AG09309 (cell line): ENCODE data around the gene SCD.

Source experiments
- DNase-seq: peaks from one replicate; pipeline ENCODE4 v3.0.0-alpha.2; 2010; ENCODE audit warnings: low read depth
- H3K4me3 ChIP-seq: 2 replicates; pipeline ENCODE4 v1.5.1; 2011; ENCODE audit warnings: mild to moderate bottlenecking, low read depth, low read length, moderate library complexity; ENCODE audit not compliant: control insufficient read depth
- TF ChIP-seq, protein P1 (sequence below): IDR thresholded peaks from 2 replicates; pipeline ENCODE4 v1.5.1; 2011; ENCODE audit warnings: mild to moderate bottlenecking, low read depth, low read length, inconsistent platforms; ENCODE audit not compliant: insufficient read depth, control insufficient read depth; ENCODE audit errors: missing control alignments

SCD gene

DNA sequence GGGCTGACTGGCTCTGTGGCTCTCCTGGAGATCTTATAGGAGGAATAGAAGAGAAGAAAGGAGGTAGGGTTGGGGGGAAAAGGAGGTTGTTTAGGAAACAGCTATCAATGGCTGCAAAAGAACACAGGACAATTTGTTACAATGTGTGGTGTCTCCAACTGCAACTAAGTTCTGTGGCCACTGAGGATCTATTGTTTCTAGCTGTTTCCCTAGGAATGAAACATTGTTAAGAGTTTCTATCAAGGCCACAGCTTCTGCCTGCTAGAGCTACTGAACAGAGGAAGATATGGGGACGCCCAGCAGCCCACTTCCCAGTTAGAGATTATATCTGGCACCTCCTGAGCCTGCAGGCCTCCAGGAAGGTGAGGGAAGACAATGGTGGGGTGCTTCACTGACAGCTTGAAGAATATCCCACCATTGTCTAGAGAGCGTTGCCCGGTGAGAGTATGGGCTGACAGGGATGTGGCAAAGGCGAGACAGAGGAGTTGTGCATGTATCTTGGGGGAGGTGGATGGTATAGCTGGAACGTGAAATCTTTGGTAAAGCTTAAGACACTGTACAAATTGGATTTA lies 4.0 kb downstream of the SCD start:
- no peak overlapping the region for H3K4me3 ChIP-seq
- no peak for DNase-seq
- TF ChIP-seq, protein P1, sequence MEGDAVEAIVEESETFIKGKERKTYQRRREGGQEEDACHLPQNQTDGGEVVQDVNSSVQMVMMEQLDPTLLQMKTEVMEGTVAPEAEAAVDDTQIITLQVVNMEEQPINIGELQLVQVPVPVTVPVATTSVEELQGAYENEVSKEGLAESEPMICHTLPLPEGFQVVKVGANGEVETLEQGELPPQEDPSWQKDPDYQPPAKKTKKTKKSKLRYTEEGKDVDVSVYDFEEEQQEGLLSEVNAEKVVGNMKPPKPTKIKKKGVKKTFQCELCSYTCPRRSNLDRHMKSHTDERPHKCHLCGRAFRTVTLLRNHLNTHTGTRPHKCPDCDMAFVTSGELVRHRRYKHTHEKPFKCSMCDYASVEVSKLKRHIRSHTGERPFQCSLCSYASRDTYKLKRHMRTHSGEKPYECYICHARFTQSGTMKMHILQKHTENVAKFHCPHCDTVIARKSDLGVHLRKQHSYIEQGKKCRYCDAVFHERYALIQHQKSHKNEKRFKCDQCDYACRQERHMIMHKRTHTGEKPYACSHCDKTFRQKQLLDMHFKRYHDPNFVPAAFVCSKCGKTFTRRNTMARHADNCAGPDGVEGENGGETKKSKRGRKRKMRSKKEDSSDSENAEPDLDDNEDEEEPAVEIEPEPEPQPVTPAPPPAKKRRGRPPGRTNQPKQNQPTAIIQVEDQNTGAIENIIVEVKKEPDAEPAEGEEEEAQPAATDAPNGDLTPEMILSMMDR, result no peak

DNA sequence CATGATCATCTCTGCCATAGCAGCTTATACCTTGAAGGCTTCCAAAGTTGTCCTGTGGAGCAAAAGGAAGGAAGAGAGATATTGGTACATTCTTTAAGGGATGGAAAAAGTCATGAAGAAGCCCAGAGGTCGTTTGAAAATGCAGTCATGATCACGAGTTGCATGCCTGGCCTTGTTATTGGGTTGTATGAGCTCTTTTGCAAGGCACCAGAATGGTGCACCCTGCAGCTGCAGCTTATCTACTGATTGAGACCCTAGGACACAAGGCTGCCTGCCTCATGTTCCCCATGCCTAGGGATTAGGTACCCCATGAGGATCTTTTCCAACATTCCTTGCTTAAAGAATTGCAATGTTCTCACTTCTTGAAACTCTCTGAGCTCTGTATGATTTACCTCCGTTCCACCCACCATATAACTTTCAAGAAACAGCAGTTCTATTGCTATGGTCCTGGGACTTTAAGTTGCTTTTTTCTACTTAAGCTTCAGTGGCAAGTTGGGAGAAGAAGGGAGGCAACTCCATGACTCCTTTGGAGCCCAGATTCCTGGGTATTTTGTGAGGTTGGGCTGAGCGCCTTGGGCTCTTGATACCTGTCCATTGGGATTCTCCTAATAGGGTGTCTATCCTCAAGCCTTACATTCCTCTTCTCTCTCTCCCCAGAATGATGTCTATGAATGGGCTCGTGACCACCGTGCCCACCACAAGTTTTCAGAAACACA lies 6.9 kb downstream of the SCD start:
- no peak overlapping the region for H3K4me3 ChIP-seq
- TF ChIP-seq, protein P1, result no peak
- DNase-seq, result no peak

DNA sequence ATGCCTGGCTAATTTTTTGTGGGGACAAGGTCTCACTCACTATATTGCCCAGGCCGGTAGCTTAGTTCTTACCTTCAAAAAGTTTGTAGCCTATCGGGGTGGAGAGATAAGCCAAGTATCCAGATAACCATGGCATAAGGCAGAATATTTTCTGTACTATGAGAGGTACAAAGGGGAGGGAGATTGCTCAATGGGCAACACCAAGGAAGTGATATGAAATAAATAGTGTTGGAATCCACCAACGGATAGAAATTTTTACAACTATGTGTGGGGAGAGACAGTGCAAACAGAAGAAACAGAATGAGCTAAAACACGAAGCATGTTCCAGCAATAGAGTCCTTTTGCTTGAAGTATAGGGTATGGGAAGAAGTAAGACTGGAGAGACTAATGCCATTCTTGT lies 8.1 kb downstream of the SCD start:
- no peak for DNase-seq
- TF ChIP-seq, protein P1, result no peak
- H3K4me3 ChIP-seq, result no peak overlapping the region

DNA sequence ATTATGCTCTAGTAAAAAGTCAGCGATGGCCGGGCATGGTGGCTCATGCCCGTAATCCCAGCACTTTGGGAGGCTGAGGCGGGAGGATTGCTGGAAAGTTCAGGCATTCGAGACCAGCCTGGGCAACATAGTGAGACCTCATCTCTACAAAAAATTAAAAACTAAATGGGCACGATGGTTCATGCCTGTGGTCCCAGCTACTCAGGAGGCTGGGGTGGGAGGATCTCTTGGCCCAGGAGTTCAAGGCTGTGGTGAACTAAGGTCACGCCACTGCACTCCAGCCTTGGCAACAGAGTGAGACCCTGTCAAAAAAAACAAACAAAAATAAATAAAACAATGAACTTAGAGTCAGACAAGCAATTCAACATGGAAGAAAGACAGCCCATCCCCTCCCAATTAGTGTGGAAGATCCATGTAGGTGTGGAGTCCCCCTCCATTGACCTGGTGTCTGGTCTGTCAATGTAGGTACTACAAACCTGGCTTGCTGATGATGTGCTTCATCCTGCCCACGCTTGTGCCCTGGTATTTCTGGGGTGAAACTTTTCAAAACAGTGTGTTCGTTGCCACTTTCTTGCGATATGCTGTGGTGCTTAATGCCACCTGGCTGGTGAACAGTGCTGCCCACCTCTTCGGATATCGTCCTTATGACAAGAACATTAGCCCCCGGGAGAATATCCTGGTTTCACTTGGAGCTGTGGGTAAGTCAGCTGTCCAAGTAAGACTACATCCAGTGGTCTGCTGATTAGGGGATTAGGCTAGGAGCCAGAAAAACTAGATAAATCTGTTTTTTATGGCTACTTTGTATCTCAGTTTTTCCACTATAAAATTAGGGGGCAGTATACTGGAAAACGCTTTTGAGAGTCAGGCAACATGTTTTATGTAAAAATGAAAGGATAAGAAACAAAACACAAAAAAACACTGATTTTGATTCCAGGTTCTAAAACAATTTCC lies 9.3 kb downstream of the SCD start:
- H3K4me3 ChIP-seq, result no peak overlapping the region
- DNase-seq, result no peak
- TF ChIP-seq, protein P1, result no peak

DNA sequence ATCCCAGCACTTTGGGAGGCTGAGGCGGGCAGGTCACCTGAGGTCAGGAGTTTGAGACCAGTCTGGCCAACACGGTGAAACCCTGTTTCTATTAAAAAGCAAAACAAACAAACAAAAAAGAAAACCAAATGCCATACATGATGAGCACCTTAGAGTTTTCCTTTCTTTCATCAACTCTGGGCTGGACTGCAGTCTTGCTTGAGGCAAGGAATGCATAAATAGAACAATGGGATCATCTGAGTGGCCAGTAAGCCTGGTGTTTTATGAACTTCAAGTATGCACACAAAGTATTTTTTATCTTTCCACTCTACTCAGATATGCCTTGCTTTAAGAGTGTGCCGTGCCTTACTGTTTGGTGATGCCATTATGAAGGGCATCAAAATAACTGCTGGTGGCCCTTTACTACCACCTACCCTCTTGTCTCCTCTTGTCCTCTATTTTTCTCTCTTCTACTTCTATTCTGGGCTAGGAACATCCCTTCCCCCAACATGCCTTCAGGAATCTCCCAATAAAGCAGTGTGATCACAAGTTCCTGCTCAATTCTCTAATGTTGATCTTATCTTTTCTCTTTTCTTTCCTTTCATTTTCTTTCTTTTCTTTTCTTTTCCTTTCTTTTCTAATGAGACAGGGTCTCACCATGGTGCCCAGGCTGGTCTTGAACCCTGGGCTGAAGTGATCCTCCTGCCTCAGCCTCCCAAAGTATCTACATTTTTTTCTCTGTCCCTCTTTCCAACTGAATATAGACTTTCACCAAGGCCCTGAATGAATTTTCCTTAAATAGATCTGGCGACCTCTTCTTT lies 10.2 kb downstream of the SCD start:
- TF ChIP-seq, protein P1, result no peak
- DNase-seq, result no peak
- no peak overlapping the region for H3K4me3 ChIP-seq

DNA sequence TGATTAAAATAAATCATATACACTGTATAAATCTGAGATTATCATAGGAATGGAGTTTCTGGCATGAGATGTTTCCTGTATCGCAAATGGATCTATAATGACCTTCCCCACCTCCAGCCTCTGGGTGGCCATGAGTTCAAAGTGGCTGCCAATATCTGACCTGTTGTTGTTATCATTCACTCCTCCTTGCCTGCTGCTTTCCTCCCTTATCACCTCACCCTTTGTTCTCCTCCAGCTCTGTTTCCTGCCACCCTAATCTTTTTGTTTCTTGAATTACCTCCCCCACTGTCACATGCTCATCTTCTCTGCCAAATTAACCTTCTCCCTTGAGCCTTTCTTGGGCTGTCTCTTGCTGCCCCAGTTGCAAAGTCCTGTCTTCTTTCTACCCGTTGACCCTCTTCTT lies 12.0 kb downstream of the SCD start:
- H3K4me3 ChIP-seq, result no peak overlapping the region
- DNase-seq, result no peak
- TF ChIP-seq, protein P1, result no peak
